Activated CD4-positive, alpha-beta memory T cell treated with anti-CD3 and anti-CD28 coated beads, Interleukin-2, amount 10 ng/mL, durations not matched to agents 7 days and 5 days (primary cell): ENCODE results near the gene GOLPH3. TPM values are rescaled to one million over a fixed set of nuclear protein-coding genes. Genes with fewer than 3 reads are reported as not detected.
A peak's percentile ranks its signal among the peaks of the same experiment; 100 is the strongest.
"Not testable (repeated sequence)": the region's sequence is repeated elsewhere in the genome, so short reads cannot be mapped to it uniquely, and the experiment has no call there.

Experiments
- CTCF ChIA-PET: fragments of 350-600 bp; sonication (Branson Sonifier 250); formaldehyde crosslinking; loops from one replicate; lab custom pipeline; 2021; ENCODE audit warnings: antibody characterized with exemption, inconsistent platforms; lab: Charles Lee
- POLR2A ChIA-PET: fragments of 350-600 bp; sonication (Branson Sonifier 250); formaldehyde crosslinking; loops from one replicate; lab custom pipeline; 2021; ENCODE audit warnings: antibody characterized with exemption; lab: Charles Lee
- DNase-seq: peaks from one replicate; pipeline ENCODE4 v3.0.0-alpha.2; 2020
- H3K27ac Mint-ChIP-seq: one replicate; pipeline ENCODE4 v1.8.0; 2021; ENCODE audit warnings: mild to moderate bottlenecking, mixed read lengths
- H3K27me3 Mint-ChIP-seq: one replicate; pipeline ENCODE4 v1.8.0; 2021; ENCODE audit warnings: mixed read lengths
- H3K36me3 Mint-ChIP-seq: one replicate; pipeline ENCODE4 v1.8.0; 2021; ENCODE audit warnings: low read depth, mixed read lengths
- H3K4me1 Mint-ChIP-seq: one replicate; pipeline ENCODE4 v1.8.0; 2021; ENCODE audit warnings: mixed read lengths
- H3K4me3 Mint-ChIP-seq: one replicate; pipeline ENCODE4 v1.8.0; 2021; ENCODE audit warnings: mild to moderate bottlenecking, mixed read lengths
- H3K9me3 Mint-ChIP-seq: one replicate; pipeline ENCODE4 v1.8.0; 2021; ENCODE audit warnings: mixed read lengths
- total RNA-seq, 2 experiments: library from RNA; stranded (reverse); gene quantifications; one replicate each; pipeline ENCODE4 v1.2.3, GENCODE V29; 2021

GOLPH3 gene
- total RNA-seq, 2 experiments from 2014 or later: 81.6 to 86.8 TPM

DNA sequence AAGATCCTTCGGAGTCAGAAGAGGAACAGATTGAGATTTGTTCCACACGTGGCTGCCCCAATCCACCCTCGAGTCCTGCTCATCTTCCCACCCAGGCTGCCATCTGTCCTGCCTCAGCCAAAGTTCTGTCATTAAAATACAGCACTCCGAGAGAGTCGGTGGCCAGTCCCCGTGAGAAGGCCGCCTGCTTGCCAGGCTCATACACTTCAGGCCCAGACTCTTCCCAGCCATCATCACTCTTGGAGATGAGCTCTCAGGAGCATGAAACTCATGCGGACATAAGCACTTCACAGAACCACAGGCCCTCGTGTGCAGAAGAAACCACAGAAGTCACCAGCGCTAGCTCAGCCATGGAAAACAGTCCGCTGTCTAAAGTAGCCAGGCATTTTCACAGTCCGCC is 85.9 kb downstream of the GOLPH3 start:
- H3K4me3 Mint-ChIP-seq: no peak overlapping the region
- CTCF ChIA-PET: interaction anchor here (0.6 to 2.8 kb wide), 2 partner anchors 9 to 11 kb away, joined by 4 to 7 read pairs; no protein-coding TSS in a partner anchor
- no peaks in the 10 kb centered on the region for H3K9me3 Mint-ChIP-seq
- H3K4me1 Mint-ChIP-seq: peaks cover 2% of the 10 kb centered on the region
- H3K27me3 Mint-ChIP-seq: no peaks in the 10 kb centered on the region
- no peak for DNase-seq
- H3K27ac Mint-ChIP-seq: no peak overlapping the region
- no peaks in the 10 kb centered on the region for H3K36me3 Mint-ChIP-seq
- POLR2A ChIA-PET: no interaction called here

DNA sequence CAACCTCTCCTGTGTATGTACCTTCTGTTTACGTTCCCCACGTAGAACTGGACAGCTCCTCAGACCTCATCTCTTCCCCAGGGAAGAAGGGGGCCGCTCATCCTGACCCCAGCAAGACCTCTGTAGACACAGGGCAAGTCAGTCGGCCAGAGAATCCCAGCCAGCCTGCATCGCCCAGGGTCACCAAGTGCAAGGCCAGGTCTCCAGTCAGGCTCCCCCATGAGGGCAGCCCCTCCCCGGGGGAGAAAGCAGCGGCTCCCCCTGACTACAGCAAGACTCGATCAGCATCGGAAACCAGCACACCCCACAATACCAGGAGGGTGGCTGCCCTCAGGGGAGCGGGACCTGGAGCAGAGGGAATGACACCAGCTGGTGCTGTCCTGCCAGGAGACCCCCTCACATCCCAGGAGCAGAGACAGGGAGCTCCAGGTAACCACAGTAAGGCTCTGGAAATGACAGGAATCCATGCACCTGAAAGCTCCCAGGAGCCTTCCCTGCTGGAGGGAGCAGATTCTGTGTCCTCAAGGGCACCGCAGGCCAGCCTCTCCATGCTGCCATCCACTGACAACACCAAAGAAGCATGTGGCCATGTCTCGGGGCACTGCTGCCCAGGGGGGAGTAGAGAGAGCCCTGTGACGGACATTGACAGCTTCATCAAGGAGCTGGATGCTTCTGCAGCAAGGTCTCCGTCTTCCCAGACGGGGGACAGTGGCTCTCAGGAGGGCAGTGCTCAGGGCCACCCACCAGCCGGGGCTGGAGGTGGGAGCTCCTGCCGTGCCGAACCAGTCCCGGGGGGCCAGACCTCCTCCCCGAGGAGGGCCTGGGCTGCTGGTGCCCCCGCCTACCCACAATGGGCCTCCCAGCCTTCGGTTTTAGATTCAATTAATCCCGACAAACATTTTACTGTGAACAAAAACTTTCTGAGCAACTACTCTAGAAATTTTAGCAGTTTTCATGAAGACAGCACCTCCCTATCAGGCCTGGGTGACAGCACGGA is 86.7 kb downstream of the GOLPH3 start:
- no peak overlapping the region for H3K27ac Mint-ChIP-seq
- no peaks in the 10 kb centered on the region for H3K27me3 Mint-ChIP-seq
- H3K36me3 Mint-ChIP-seq: no peaks in the 10 kb centered on the region
- ChIA-PET CTCF (interaction anchor here (0.6 to 2.8 kb wide), 2 partner anchors 10 kb away, joined by 4 to 7 read pairs; no protein-coding TSS in a partner anchor), POLR2A (no interaction called here)
- H3K4me3 Mint-ChIP-seq: no peak overlapping the region
- H3K9me3 Mint-ChIP-seq: no peaks in the 10 kb centered on the region
- no peaks in the 10 kb centered on the region for H3K4me1 Mint-ChIP-seq
- no peak for DNase-seq

DNA sequence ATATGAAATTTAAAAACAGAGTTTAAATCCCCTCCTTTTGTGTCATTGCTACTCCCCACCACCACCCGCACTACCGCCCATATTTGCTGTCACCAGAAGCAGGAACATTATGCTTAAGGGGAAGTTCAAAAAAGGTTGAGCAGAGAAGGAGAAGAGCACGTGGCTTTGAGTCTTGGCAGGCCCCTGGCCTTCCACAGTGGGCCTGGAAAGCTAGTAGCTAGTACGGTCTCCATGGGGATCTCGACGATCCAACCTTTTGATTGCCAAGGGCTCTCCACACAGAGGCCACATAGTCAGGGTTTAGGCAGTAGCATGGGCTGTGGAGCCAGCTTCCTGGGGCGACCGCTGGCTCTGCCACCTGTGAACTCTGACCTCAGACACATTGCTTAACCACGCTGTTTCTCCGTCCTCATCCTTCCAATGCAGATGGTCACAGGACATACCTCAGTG is 90.1 kb downstream of the GOLPH3 start:
- no peaks in the 10 kb centered on the region for H3K27me3 Mint-ChIP-seq
- ChIA-PET POLR2A (interaction anchor here (1.0 kb wide), 1 partner anchor 9 kb away, joined by 3 read pairs; no protein-coding TSS in a partner anchor), CTCF (interaction anchor here (1.9 kb wide), 1 partner anchor 9 kb away, joined by 8 read pairs; no protein-coding TSS in a partner anchor)
- no peak overlapping the region for H3K27ac Mint-ChIP-seq
- H3K36me3 Mint-ChIP-seq: no peaks in the 10 kb centered on the region
- H3K9me3 Mint-ChIP-seq: no peaks in the 10 kb centered on the region
- no peak overlapping the region for H3K4me3 Mint-ChIP-seq
- no peak for DNase-seq
- H3K4me1 Mint-ChIP-seq: no peaks in the 10 kb centered on the region

DNA sequence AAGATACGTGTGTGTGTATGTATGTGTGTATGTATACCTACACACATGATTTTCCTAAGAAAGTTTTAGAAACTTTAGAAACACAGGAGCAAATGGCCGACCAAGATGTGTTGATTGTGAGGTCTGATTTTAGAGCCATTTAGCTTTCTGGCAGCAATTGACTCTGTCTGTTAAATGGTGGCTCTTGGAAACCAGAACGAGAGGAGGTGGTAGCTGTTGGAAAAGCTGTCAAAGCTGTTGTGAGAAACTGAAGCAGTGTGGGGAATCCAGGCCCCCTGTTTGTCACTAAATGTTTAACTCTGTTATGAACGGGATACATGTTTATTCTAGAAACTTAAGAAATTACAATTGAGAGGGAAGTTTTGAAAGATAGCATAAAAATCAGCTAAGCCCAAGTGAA is 91.4 kb downstream of the GOLPH3 start:
- Mint-ChIP-seq H3K27ac (no peak overlapping the region), H3K9me3 (no peaks in the 10 kb centered on the region), H3K36me3 (no peaks in the 10 kb centered on the region), H3K4me3 (no peak overlapping the region), H3K4me1 (no peaks in the 10 kb centered on the region), H3K27me3 (peaks cover 2% of the 10 kb centered on the region)
- ChIA-PET CTCF (interaction anchor here (0.7 kb wide), 1 partner anchor 116 kb away, joined by 3 read pairs; no protein-coding TSS in a partner anchor), POLR2A (no interaction called here)
- DNase-seq: no peak

DNA sequence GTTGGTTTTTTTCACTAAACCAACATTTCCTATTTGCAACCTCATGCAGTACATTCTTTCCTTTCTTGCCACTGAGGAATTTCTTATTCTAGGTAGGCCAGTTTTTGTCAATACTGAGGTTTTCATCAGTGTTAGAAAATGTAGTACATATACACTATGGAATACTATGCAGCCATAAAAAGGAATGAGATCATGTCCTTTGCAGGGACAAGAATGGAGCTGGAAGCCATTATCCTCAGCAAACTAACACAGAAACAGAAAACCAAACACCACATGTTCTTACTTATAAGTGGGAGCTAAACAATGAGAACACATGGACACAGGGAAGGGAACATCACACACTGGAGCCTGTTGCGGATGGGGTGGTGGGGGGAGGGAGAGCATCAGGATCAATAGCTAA is 93.6 kb downstream of the GOLPH3 start:
- DNase-seq, H3K27ac Mint-ChIP-seq, H3K27me3 Mint-ChIP-seq, POLR2A ChIA-PET, H3K9me3 Mint-ChIP-seq, H3K36me3 Mint-ChIP-seq, H3K4me3 Mint-ChIP-seq, H3K4me1 Mint-ChIP-seq: not testable (repeated sequence)
- CTCF ChIA-PET: interaction anchor here (0.8 to 1.1 kb wide), 2 partner anchors 12 to 255 kb away, joined by 3 to 4 read pairs; no protein-coding TSS in a partner anchor

DNA sequence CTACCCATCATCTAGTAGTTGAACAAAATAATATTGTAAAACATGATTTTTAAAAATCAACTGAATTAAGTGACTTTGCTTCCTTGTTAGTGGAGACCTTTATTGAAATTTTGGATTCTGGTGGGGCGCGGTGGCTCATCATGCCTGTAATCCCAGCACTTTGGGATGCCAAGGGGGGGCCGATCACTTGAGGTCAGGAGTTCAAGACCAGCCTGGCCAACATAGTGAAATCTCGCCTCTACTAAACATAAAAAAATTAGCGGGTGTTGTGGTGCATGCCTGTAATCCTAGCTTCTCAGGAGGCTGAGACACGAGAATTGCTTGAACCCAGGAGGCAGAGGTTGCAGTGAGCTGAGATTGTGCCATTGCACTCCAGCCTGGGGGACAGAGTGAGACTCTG is 95.3 kb downstream of the GOLPH3 start:
- ChIA-PET CTCF (interaction anchor here (0.6 kb wide), 1 partner anchor 668 kb away, joined by 3 read pairs; no protein-coding TSS in a partner anchor), POLR2A (interaction anchor here (0.9 kb wide), 1 partner anchor 11 kb away, joined by 3 read pairs; no protein-coding TSS in a partner anchor)
- H3K27ac Mint-ChIP-seq, H3K36me3 Mint-ChIP-seq, H3K9me3 Mint-ChIP-seq, H3K4me3 Mint-ChIP-seq, DNase-seq, H3K27me3 Mint-ChIP-seq, H3K4me1 Mint-ChIP-seq: not testable (repeated sequence)

DNA sequence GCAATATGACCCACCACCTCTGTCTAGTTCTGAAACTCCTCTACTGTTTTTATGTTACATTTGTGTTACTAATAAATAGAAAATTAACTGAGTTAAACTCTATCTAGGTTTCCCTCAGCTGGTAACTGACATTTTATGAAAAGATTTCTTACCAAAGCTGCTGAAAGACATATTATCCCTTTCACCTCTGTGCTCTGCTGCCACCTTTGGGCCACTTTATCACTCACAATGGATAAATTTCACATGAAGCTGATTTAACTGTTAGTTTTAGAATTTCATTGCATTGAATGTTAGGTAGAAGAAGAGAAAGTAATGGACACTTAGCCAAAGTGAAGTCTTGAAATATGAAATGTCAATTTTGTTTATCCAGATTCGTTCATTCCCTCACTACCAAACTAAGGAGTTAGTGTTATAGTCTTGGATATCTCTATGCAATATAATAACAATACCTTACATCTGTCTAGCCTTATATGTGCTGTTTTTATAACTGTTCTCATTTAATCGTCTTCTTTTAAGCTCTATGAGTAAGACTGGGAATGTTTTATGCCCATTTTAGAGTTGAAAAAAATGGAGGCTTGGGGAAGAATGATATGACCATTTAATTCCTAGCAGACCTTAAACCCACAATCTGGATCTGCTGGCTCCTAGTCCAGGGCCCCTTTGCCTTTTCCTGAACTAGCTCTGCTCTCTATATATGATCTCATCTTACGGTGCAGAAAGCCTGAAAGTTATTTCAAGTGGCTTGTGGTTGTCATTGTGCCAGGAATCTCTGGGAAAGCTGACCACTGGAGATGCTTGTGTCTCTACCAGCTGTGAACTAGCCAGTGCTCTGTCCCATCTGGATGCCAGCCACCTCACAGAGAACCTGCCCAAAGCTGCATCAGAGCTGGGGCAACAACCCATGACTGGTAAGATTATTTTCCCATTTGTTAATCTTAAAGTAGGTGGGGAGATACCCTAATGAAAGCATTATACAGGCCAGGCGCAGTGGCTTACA is 97.1 kb downstream of the GOLPH3 start:
- Mint-ChIP-seq H3K36me3 (no peaks in the 10 kb centered on the region), H3K9me3 (no peaks in the 10 kb centered on the region), H3K4me1 (no peaks in the 10 kb centered on the region), H3K27ac (no peak overlapping the region), H3K27me3 (peaks cover 2% of the 10 kb centered on the region), H3K4me3 (no peak overlapping the region)
- CTCF ChIA-PET: interaction anchor here (0.7 to 1.9 kb wide), 25 partner anchors 8 to 545 kb away, joined by 3 to 16 read pairs (median 4); partner anchors contain the start of genes C5orf22, DROSHA and PDZD2
- POLR2A ChIA-PET: no interaction called here
- peak; percentile 39 for DNase-seq

Other genes with a start within 250 kb of the GOLPH3 start
- 10 to 100 TPM; 28.6 to 29.6 TPM for gene MTMR12, start 138.6 kb upstream of the GOLPH3 start, total RNA-seq